RWPE1 (cell line): Measurements from ENCODE around the gene MRPL43.

ENCODE experiments used
- CTCF ChIA-PET: fragments of 350-600 bp; sonication (Branson Sonifier 250); formaldehyde crosslinking; extraction: SDS; loops from one replicate; lab custom pipeline; 2021; lab: Yijun Ruan, JAX
- POLR2A ChIA-PET: fragments of 400-600 bp; formaldehyde crosslinking; extraction: SDS; loops from one replicate; lab custom pipeline; 2020; ENCODE audit warnings: antibody characterized with exemption; ENCODE audit not compliant: low non-redundant PET; lab: Yijun Ruan, JAX
- DNase-seq: peaks from one replicate; pipeline ENCODE4 v3.0.0; 2012; ENCODE audit warnings: low spot score
- H3K27ac ChIP-seq: fragments of 450-650 bp; 2 replicates; pipeline ENCODE4 v1.5.1; 2017
- TF ChIP-seq, protein P1 (sequence below): fragments of 450-650 bp; conservative IDR thresholded peaks from 2 replicates; pipeline ENCODE4 v1.5.1; 2017; ENCODE audit warnings: low read depth, mild to moderate bottlenecking

The MRPL43 gene

DNA sequence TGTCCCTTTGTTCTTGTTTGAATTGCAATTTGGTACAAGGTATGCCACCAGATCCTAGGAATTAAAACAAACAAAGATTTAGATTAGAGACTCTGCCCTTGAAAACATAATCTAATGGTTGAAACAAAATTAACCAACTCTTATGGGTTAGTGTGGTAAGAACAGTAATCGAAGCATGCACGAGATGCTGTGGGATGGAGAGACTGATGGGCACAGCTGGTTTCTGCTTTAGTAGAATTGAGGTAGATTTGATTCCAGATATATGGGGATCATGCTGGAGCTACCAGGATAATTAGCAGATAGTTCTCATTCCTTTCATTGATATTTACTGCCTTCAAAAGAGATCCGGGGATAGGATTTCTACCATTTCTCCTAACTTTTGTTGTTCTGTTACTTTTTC lies 38.4 kb downstream of the MRPL43 start:
- no peak for DNase-seq
- ChIA-PET POLR2A (no interaction called here), CTCF (interaction anchor here (1.2 to 1.3 kb wide), 2 partner anchors 15 to 20 kb away, joined by 5 read pairs; no protein-coding TSS in a partner anchor)
- H3K27ac ChIP-seq = no peak overlapping the region
- TF ChIP-seq, protein P1, sequence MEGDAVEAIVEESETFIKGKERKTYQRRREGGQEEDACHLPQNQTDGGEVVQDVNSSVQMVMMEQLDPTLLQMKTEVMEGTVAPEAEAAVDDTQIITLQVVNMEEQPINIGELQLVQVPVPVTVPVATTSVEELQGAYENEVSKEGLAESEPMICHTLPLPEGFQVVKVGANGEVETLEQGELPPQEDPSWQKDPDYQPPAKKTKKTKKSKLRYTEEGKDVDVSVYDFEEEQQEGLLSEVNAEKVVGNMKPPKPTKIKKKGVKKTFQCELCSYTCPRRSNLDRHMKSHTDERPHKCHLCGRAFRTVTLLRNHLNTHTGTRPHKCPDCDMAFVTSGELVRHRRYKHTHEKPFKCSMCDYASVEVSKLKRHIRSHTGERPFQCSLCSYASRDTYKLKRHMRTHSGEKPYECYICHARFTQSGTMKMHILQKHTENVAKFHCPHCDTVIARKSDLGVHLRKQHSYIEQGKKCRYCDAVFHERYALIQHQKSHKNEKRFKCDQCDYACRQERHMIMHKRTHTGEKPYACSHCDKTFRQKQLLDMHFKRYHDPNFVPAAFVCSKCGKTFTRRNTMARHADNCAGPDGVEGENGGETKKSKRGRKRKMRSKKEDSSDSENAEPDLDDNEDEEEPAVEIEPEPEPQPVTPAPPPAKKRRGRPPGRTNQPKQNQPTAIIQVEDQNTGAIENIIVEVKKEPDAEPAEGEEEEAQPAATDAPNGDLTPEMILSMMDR = no peak

DNA sequence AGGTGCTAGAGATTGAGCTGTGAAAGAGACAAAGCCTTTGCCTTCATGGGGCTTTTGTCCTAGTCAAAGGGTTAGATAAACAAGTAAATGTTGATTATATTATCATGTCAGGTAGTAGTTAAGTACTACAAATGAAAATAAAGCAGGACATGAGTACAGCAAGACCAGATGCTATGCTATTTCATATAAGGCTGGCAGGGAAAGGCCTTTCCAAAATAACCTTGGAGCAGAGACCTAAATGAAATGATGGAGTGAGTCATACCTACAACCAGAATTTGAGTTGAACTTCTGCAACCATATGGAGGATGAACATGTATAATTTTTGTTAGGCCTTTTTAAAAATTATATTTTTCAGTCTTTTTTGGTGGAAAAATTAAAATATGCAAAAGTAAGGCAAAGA lies 41.5 kb downstream of the MRPL43 start:
- ChIA-PET POLR2A (no interaction called here), CTCF (no interaction called here)
- DNase-seq = no peak
- H3K27ac ChIP-seq = no peak overlapping the region
- TF ChIP-seq, protein P1 = no peak

DNA sequence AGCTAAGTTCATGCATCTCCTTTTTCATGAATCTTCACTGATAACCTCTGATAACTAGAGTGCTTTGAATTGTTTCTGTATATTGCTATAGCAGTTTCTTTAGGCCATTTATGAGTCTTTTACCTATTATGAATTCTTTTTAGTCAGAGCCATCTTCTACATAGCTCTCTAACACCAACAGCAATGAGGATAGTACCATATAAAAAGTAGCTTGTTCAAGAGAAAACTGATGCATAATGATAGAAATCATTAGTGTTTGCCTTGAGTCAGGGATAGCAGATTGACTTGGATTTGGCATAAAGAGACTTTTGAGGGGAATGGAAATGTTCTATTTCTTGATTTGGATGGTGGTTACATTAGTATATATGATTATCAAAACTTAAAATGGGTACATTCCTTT lies 43.8 kb downstream of the MRPL43 start:
- no peak for DNase-seq
- POLR2A ChIA-PET = no interaction called here
- H3K27ac ChIP-seq = no peak overlapping the region
- CTCF ChIA-PET = interaction anchor here (0.8 kb wide), 1 partner anchor 20 kb away, joined by 3 read pairs; no protein-coding TSS in a partner anchor
- TF ChIP-seq, protein P1 = no peak

DNA sequence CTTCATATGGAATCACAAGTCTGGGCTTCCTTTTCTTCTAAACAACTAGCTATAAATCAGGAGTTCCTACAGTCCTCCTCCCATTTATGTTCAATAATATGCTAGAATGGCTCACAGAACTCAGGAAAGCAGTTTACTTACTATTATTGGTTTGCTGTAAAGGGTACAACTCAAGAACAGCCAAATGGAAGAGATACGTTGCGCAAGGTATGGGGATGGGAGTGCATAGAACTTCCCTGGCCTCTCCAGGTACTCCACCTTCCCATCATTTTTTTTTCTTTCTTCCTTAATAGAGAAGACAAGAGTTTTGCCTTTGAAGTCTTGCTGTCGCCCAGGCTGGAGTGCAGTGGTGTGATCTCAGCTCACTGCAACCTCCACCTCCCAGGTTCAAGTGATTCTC lies 45.1 kb downstream of the MRPL43 start:
- CTCF ChIA-PET = no interaction called here
- H3K27ac ChIP-seq = no peak overlapping the region
- TF ChIP-seq, protein P1 = no peak
- POLR2A ChIA-PET = no interaction called here
- DNase-seq = no peak

DNA sequence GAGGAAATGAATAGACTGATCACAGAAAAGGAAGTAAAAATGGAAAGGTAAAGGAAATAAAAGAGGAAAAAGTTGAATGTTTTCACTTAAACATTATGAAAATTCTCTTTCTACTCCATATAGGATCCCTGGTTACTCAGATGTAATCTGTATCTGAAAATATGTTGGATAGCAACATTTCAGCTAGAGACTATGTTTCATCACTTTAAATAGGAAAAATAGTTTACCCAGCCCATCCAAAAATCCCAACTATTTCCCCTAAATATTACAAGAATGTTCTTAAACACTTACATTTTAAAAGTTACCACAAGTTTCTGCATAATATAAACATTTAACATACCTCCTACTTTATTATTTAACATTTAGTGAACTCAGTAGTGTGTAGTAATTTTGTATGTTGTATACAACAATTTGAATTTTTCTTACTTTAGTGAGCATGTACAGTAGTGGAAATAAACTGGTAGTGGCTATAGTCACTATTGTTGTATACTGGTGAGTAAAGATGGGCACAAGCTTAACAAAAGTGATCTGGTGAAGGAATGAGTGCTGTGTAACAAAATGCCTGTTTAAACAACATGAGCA lies 47.4 kb downstream of the MRPL43 start:
- ChIA-PET CTCF (no interaction called here), POLR2A (no interaction called here)
- H3K27ac ChIP-seq = no peak overlapping the region
- TF ChIP-seq, protein P1 = no peak
- DNase-seq = no peak
